GM18520 (cell line): Measurements from ENCODE around the gene LILRB1.
"Not testable (repeated sequence)": the region's sequence is repeated elsewhere in the genome, so short reads cannot be mapped to it uniquely, and the experiment has no call there.

Experiments used
- ATAC-seq: cut with Tn5 transposase; IDR thresholded peaks from one replicate; pipeline ENCODE4 v1.9.1; 2021; ENCODE audit not compliant: unreplicated experiment

The LILRB1 gene

DNA sequence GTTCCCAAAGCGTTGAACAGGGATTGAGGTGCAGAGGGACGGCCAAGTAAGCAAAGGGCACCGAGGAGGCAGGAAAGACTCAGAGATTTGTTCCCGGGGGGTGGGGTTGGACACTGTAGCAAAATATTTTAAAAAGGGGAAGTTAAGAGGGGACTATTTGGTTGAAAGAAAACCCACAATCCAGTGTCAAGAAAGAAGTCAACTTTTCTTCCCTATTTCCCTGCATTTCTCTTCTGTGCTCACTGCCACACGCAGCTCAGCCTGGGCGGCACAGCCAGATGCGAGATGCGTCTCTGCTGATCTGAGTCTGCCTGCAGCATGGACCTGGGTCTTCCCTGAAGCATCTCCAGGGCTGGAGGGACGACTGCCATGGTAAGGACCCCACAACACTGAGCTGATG, at the start of gene LILRB1:
LILRB1 (plus strand) TSS at position 223 of the 400 bp plus-strand sequence. CDS start 590 bp downstream, outside the sequence.
- ATAC-seq, result not testable (repeated sequence)

DNA sequence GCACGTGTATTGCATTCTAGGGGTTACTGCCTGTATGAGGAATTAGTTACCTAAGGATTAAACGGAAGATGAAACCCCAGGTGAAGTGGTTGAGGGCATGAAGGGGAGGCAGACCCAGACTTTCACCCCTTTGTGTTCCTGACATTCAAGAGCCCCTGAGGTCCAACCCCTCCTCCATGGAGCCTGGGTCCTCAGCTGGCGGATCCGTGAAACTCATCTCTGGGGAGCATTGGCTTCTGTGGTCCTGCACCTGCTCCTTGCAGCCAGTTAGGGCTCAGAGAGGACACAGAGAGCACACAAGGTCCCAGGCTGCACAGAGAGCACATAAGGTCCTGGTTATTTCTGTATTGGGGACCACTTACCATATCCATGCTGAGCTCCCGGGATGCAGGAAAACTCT, 43.9 kb upstream of the LILRB1 start:
- no peak for ATAC-seq

DNA sequence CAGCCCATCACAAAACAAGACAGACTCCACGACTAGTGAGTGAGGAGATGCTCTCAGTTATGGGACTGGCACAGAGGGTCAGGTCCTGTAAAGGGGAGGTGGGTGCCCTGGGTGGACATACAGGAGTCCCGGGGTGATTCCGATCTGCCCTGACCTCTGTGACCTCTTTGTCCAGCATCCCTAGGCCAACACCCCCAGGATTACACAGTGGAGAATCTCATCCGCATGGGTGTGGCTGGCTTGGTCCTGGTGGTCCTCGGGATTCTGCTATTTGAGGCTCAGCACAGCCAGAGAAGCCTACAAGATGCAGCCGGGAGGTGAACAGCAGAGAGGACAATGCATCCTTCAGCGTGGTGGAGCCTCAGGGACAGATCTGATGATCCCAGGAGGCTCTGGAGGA, 43.3 kb upstream of the LILRB1 start:
- ATAC-seq, result no peak

DNA sequence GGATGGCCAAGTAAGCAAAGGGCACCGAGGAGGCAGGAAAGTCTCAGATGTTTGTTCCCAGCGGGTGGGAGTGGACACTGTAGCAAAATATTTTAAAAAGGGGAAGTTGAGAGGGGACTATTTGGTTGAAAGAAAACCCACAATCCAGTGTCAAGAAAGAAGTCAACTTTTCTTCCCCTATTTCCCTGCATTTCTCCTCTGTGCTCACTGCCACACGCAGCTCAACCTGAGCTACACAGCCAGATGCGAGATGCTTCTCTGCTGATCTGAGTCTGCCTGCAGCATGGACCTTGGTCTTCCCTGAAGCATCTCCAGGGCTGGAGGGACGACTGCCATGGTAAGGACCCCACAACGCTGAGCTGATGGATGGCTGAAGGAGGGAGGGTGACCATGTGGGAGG, 36.8 kb upstream of the LILRB1 start, which contains the start of gene LILRA1:
LILRA1 (plus strand) TSS at position 188 of the 400 bp plus-strand sequence. CDS start 613 bp downstream, outside the sequence.
- ATAC-seq, result not testable (repeated sequence)

DNA sequence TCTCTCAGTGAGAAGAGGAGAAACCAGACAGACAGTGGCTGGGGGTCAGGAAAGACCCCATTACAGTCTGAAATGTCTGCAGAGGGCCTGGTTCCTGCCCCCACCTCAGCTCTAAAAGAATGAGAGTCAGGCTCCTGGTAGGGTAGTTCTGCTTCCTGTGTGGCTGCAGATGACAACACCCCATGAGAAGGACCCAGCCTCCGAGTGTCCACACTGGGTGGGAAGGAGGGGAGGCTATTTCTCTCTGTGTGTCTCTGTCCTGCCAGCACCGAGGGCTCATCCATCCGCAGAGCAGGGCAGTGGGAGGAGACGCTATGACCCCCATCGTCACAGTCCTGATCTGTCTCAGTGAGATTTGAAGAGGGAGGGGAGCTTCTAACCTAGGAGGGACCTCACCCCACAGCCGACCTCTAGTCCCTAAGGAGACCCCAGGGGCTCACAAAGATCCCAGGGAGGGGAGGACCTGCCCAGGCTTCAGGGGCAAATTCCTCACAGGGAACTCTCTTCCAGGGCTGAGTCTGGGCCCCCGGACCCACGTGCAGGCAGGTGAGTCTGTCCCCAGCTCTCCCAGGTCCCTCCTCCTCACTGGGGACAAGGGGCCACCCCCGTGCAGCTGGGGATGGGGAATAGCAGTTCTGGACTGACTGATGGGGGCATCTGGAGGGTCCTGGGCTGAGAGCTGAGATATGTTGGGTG, 36.2 kb upstream of the LILRB1 start:
- ATAC-seq, result not testable (repeated sequence)

DNA sequence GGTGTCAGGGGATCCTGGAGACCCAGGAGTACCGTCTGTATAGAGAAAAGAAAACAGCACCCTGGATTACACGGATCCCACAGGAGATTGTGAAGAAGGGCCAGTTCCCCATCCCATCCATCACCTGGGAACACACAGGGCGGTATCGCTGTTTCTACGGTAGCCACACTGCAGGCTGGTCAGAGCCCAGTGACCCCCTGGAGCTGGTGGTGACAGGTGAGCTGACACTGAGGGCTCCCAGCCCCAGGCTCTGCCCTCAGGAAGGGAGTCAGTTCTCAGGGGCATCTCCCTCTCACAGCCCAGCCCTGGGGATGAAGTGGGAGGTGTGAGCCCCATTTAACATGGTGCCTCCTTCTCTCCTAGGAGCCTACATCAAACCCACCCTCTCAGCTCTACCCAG, 35.5 kb upstream of the LILRB1 start:
- ATAC-seq, result no peak

DNA sequence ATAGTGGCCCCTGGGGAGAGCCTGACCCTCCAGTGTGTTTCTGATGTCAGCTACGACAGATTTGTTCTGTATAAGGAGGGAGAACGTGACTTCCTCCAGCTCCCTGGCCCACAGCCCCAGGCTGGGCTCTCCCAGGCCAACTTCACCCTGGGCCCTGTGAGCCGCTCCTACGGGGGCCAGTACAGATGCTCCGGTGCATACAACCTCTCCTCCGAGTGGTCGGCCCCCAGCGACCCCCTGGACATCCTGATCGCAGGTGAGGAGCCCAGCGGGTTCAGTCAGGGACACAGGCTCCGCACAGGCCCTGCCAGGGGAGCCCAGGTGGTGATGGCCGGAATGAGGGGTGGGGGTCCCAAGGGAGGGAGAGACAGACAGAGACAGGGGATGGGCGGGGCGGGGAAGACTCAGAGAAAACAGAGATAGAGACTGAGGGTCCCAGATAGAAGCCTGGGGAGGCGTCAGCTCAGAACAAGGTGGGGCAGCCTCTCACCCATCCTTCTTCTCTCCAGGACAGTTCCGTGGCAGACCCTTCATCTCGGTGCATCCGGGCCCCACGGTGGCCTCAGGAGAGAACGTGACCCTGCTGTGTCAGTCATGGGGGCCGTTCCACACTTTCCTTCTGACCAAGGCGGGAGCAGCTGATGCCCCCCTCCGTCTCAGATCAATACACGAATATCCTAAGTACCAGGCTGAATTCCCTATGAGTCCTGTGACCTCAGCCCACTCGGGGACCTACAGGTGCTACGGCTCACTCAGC, 34.4 kb upstream of the LILRB1 start:
- not testable (repeated sequence) for ATAC-seq

DNA sequence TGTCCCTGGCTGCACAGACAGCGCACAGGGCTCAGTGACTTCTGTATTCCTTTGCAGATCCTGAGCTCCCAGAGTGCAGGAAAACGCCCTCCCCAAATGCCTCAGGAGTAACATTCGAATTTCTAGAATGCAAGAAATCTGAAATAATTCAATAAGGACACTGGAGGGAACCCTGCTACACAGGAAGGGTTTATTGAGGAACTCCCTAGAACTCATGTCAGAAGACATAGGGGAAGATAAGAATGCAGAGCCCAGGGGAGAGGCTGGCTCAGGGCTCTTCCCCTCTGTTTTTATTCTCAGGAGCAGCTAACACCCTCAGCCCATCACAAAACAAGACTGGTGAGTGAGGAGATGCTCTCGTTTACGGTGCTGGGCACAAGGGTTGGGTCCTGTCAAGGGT, 30.1 kb upstream of the LILRB1 start:
- no peak for ATAC-seq

DNA sequence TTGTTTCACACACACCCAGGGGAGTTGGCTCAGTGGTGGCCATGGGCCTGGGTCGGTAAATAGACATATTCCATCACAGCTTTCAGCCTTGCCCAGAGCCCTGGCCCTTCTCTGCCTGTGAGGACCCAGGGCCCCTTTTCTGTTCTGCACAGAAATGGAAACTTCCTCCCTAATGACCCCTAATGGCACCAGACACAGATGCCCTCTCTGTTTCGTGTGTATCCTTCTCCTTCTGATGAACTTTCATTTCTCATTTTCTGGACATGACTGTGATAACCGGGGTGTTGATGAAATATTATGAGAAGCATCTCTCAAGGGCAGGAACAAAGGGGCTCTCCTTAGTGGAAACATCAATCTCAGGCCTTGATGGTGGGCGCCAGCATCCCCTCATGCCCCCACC, 24.1 kb upstream of the LILRB1 start:
- no peak for ATAC-seq

DNA sequence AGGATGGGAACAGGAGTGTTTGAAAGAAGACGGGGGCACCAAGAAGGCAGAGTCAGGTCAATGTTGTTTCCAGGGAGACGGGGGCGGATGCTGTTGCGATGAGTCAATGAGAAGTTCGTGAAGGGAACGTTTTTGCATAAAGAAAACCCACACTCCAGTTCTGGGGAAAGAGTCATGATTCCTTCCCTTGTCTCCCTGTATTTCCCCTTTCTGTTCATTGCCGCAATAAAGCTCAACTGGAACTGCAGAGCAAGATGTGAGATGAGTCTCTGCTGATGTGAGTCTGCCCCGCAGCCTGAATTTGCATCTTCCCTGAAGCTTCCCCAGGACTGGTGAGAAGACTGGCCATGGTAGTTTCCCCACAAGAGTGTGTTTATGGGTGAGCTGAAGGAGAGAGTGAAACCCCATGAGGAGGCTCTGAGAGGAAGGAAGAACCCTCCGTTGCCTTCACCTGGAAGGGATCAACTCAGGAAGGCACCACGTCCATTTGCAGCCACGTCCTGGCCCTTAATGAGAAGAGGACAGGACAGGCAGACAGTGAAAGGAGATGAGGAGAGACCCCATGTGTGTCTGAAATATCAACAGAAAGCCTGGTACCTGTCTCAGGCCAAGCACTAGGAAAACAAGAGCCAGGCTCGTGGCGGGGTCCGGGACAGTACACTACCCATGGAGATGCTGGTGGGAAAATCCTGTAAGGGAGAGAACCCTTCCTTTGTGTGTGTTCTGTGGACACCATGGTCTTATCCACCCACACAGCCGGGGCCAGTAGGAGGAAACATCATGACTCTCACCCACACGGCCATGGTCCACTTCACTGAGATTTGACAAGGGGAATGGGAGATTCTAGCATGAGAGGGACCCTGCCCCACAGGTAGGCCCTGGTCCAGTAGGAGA, 23.1 kb upstream of the LILRB1 start:
- no peak for ATAC-seq

DNA sequence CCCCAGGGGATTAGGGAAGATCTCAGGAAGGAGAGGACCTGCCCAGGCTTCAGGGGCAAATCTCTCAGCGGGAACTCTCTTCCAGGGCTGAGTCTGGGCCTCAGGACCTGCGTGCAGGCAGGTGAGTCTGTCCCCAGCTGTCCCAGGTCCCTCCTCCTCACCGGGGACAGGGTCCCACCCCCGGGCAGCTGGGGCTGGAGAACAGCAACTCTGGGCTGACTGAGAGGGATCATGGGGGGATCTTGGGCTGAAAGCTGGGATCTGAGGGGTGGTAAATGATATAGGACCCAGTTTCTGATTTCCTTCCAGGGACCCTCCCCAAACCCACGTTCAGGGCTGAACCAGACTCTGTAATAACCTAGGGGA, 22.5 kb upstream of the LILRB1 start:
- no peak for ATAC-seq

DNA sequence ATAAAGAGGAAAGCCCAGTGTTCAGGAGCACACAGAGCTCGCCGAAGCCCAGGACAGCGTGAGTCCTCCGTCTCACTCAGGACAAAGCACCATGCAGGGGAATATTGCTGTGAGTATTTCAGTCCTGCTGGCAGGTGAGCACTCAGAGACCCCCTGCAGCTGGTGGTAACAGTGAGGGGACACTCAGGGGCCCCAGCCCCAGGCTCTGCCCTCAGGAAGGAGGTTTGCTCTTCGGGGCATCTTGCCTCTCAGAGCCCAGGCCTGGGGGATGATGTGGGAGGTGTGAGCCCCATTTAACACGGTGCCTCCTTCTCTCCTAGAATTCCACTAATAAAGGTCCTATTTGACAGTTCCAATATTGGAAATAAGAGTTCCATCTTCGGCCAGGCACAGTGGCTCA, 22.1 kb upstream of the LILRB1 start:
- no peak for ATAC-seq

DNA sequence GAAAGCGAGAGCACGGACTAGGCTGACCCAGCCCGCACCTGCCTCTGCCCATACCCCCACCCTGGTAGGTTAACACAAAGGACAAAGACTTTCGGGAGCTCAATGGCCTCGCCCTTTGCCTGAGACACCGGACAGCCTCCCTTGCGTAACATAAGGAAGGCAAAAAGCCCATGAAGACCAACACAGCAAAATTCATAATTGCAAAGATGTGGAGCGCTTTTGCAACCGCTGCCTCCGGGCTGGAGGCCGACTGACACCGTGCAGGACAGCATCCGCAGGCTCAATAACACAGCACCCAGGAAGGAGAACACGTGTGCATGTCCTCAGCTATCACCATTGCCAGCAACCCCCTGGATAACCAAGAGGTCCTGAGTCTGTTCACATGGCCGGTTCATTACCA, 21.5 kb upstream of the LILRB1 start:
- ATAC-seq, result no peak

DNA sequence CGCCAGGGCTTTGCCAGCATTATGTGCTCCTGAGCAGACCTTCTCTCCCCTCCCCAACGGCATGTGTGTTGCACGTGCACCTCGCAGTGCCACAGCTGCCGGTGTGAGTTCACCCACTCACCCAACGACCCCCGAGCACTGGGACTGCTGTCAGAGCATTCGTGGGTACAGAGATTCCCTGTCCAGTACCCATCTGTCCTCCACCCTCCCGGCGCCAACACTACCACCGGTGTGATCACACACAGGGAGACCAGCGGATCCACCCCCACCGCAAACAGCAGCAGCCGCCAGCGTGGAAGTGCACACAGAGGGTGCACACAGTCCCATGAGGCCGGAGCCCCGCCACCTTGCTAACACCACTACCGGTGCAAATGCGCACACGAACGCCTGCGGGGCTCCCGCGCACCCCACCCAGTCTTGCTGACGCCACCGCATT, 20.9 kb upstream of the LILRB1 start:
- ATAC-seq, result no peak

DNA sequence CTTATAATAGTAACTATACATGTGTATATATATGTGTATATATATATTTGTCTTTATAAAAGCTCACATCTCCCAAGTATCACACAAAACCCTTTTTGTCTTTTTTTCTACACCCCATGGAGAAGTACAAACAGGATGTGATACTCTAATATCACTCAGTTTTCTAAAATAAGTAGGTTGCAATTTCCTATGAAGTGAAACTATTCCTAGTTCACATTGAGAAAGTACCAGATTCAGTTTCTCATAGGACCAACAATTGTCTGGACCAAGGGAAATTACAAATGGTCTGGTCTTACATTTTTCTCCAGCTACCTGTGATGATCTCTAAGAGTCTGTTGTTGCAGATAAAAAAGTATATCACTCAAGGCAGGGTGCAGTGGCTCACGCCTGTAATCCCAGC, 17.9 kb upstream of the LILRB1 start:
- ATAC-seq, result no peak

DNA sequence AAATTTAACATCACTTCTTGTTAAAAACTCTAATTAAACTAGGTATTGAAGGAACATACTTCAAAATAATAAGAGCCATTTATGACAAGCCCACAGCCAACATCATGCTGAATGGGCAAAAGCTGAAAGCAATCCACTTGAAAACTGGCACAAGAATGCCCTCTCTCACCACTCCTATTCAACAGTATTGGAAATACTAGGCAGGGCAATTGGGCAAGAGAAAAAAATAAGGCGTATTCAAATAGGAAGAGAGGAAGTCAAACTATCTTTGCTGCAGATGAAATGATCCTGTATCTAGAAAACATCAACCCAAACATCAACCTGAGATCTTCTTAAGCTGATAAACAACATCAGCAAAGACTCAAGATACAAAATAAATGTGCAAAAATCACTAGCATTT, 15.6 kb upstream of the LILRB1 start:
- ATAC-seq, result no peak

DNA sequence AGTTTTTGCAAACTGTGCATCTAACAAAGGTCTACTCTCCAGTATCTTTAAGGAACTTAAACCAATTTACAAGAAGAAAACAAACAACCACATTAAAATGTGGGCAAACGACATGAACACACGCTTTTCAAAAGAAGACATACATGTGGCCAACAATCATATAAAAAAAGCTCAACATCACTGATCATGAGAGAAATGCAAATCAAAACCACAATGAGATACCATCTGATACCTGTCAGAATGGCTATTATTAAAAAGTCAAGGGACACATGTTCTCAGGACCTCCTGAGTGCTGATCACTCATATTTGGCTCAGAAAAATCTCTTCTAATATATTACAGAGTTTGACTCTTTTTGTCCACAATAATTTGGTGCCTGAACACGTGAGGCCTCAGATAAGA, 14.2 kb upstream of the LILRB1 start:
- no peak for ATAC-seq

DNA sequence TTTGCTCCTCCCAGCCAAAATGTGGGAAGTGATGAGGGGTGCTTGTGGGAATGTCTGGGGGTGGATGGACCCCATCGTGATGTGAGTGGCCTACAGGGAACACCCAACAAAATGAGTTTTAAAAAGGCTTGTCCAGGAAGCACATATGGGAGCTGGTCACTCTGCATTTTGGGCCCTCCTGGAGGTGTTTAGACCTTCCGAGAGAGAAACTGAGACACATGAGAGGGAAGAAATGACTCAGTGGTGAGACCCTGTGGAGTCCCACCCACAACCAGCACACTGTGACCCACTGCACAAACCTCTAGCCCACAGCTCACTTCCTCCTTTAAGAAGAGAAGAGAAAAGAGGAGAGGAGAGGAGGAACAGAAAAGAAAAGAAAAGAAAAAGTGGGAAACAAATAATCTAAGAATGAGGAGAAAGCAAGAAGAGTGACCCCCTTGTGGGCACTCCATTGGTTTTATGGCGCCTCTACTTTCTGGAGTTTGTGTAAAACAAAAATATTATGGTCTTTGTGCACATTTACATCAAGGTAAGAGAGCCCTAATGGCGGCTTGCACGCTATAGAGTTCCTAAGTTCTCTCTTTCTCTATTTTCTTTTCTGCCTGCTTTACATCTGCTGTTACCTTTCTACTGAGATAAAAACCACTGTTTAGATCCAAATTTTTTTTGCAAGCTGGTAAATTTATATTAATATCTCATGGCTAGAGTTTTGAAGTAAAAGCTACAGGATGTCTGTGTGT, 13.3 kb upstream of the LILRB1 start:
- peak; percentile 74 for ATAC-seq

DNA sequence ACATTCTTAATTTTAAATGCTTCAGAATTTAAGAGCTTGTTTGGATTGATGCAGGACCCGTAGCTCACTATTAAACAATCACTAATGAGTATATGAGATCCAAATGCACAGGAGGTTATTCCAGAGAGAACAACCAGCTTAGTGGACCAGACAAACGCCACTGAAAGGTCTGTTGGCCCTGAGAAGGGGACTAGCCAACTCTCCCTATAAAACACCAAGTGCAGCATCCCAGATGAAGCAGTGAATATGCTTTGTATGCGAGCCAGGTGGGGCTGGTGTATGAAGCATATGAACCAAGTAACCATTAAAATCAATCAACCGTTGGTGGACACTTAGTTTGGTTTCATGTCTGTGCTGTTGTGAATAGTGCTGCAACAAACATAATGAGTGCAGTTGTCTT, 9.8 kb upstream of the LILRB1 start:
- no peak for ATAC-seq

DNA sequence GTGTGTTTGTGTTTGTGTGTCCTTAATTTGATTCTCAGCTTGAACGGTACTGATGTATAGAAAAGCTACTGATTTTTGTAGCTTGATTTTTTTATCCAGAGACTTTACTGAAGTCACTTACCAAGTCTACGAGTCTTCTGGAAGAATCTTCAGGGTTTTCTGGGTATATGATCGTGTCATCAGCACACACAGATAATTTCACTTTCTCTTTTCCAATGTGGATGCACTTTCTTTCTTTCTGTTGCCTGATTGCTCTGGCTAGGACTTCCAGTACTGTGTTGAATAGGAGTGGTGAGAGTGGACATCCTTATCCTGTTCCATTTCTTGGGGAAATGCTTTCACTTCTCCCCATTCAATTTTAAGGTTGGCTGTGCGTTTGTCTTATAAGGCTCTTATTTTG, 7.9 kb upstream of the LILRB1 start:
- no peak for ATAC-seq

DNA sequence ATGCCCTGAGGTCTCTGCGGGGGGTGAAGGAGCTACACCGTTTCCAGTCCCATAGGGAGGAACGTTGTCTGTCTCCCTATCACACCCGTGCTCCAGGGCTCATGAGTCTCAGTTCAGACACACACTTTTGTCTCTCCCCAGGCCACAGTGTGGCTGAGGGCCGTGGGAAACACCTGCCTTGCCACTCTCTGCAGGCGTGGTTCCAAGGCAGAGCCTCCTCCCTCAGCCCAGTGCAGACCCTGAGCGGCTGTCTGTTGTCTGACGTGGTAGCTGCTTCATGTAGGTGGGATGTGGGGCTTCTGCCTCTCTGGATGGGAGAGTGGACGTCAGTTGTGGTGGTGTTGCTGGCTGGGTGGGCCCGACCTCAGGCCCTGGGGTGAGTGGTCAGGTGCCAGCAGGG, 6.0 kb upstream of the LILRB1 start:
- not testable (repeated sequence) for ATAC-seq
